ENCODE measurements around the gene TRAF3.

Gene TRAF3

DNA sequence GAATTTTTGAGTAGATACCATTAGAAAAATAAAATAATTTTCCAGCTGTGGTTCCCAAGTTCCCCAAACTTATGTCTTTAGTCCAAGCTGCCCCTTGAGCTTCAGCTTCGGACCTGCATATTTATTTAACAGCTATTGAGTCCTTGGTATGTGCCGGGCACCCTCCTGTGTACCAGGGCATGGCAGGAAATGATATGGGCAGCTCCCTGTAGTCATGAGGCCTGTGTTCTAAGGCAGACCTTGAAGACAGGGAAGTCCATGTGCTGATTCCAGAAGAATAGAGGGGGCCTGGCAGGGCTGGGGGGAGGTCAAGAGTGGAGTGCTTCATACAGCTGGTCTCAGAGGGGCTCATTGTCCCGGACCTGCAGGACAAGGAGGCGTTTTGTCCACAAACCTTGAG lies 29.2 kb downstream of the TRAF3 start:
- no peak for TF ChIP-seq EZH2 (IDR thresholded peaks at IDR 0.05; ENCODE audit: borderline replicate concordance, low read depth, low read length, severe bottlenecking)
- TF ChIP-seq, protein P1, sequence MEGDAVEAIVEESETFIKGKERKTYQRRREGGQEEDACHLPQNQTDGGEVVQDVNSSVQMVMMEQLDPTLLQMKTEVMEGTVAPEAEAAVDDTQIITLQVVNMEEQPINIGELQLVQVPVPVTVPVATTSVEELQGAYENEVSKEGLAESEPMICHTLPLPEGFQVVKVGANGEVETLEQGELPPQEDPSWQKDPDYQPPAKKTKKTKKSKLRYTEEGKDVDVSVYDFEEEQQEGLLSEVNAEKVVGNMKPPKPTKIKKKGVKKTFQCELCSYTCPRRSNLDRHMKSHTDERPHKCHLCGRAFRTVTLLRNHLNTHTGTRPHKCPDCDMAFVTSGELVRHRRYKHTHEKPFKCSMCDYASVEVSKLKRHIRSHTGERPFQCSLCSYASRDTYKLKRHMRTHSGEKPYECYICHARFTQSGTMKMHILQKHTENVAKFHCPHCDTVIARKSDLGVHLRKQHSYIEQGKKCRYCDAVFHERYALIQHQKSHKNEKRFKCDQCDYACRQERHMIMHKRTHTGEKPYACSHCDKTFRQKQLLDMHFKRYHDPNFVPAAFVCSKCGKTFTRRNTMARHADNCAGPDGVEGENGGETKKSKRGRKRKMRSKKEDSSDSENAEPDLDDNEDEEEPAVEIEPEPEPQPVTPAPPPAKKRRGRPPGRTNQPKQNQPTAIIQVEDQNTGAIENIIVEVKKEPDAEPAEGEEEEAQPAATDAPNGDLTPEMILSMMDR (IDR thresholded peaks at IDR 0.05; ENCODE audit: borderline replicate concordance, extremely low read depth, low read length, poor library complexity, severe bottlenecking): no peak
- peaks cover 62% of the 10 kb centered on the region for H4K20me1 ChIP-seq (ENCODE audit: insufficient read depth, low read length)
- no peaks in the 10 kb centered on the region for H3K9me3 ChIP-seq (ENCODE audit: insufficient read depth, low read length, severe bottlenecking)
- peaks cover 79% of the 10 kb centered on the region for H3K79me2 ChIP-seq (ENCODE audit: insufficient read depth, low read length)
- no peak overlapping the region for H3K4me3 ChIP-seq (ENCODE audit: low read depth in 1 of 2, low read length in 2 of 2)
- no peak overlapping the region for H3K4me2 ChIP-seq (ENCODE audit: insufficient read depth, low read length)
- H3K27ac ChIP-seq (ENCODE audit: low read length): no peak overlapping the region
- ATAC-seq (ENCODE audit: insufficient read depth, low read depth): no peak
- no peak overlapping the region for H3K9ac ChIP-seq (ENCODE audit: low read depth, low read length)
- DNase-seq: no peak
- H3K36me3 ChIP-seq (ENCODE audit: insufficient read depth, low read length): no peaks in the 10 kb centered on the region; the same call in 1 of the 2 replicates
- no peaks in the 10 kb centered on the region for H3K27me3 ChIP-seq (ENCODE audit: insufficient read depth, low read length, poor library complexity)
- H3K4me1 ChIP-seq (ENCODE audit: insufficient read depth, low read length): no peaks in the 10 kb centered on the region
- no peak overlapping the region for H2AFZ ChIP-seq (ENCODE audit: low read depth, low read length)

DNA sequence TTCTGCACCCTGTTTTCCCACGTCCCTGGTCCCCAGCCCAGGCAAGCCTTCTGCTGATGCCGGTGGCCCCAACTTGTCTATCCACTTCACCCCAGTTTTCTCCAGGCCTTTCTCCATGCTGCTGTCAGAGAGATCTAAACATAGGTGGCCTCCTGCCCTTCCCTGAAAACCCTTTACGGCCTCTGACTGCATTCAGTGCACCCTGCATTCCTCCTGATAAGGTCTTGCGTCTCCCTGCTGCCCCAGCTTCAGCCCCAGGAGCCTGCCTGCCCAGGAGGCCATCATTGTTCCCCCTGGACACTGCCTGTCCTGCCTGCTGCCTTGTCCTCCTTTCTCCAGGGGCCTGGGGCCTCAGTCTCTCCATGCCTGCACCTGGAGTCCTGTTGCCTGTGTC lies 29.8 kb downstream of the TRAF3 start:
- no peak overlapping the region for H3K4me3 ChIP-seq (ENCODE audit: low read depth in 1 of 2, low read length in 2 of 2)
- H3K79me2 ChIP-seq (ENCODE audit: insufficient read depth, low read length): peaks cover 84% of the 10 kb centered on the region
- no peaks in the 10 kb centered on the region; the same call in 1 of the 2 replicates for H3K36me3 ChIP-seq (ENCODE audit: insufficient read depth, low read length)
- no peak overlapping the region for H3K9ac ChIP-seq (ENCODE audit: low read depth, low read length)
- no peaks in the 10 kb centered on the region for H3K27me3 ChIP-seq (ENCODE audit: insufficient read depth, low read length, poor library complexity)
- no peaks in the 10 kb centered on the region for H3K9me3 ChIP-seq (ENCODE audit: insufficient read depth, low read length, severe bottlenecking)
- no peak for ATAC-seq (ENCODE audit: insufficient read depth, low read depth)
- no peak for DNase-seq
- no peak for TF ChIP-seq EZH2 (IDR thresholded peaks at IDR 0.05; ENCODE audit: borderline replicate concordance, low read depth, low read length, severe bottlenecking)
- TF ChIP-seq, protein P1 (IDR thresholded peaks at IDR 0.05; ENCODE audit: borderline replicate concordance, extremely low read depth, low read length, poor library complexity, severe bottlenecking): no peak
- no peaks in the 10 kb centered on the region for H3K4me1 ChIP-seq (ENCODE audit: insufficient read depth, low read length)
- no peak overlapping the region for H3K4me2 ChIP-seq (ENCODE audit: insufficient read depth, low read length)
- no peak overlapping the region for H3K27ac ChIP-seq (ENCODE audit: low read length)
- no peak overlapping the region for H2AFZ ChIP-seq (ENCODE audit: low read depth, low read length)
- H4K20me1 ChIP-seq (ENCODE audit: insufficient read depth, low read length): peaks cover 66% of the 10 kb centered on the region

DNA sequence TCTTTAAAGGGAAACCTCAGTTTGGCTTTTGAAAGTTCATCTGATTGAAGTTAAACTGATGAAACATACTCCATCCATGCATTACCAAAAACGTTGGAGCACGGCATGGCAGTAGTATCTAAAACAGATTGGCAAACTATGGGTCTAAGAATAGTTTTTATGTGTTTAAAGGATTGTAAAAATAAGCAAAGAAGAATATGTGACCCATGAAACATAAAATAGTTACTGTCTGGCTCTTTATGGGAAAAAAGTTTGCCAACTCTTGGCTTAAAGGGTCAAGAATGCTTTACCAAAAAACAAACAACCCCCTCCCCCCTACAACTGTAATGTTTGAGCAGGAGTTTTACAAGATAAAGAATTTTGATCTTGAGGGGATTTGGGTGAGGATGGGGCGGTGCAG lies 32.6 kb downstream of the TRAF3 start:
- H2AFZ ChIP-seq (ENCODE audit: low read depth, low read length): no peak overlapping the region
- DNase-seq: no peak
- no peak overlapping the region for H3K4me3 ChIP-seq (ENCODE audit: low read depth in 1 of 2, low read length in 2 of 2)
- ATAC-seq (ENCODE audit: insufficient read depth, low read depth): no peak
- H3K36me3 ChIP-seq (ENCODE audit: insufficient read depth, low read length): no peaks in the 10 kb centered on the region; the same call in 1 of the 2 replicates
- peaks cover 59% of the 10 kb centered on the region for H4K20me1 ChIP-seq (ENCODE audit: insufficient read depth, low read length)
- no peak for TF ChIP-seq EZH2 (IDR thresholded peaks at IDR 0.05; ENCODE audit: borderline replicate concordance, low read depth, low read length, severe bottlenecking)
- TF ChIP-seq, protein P1 (IDR thresholded peaks at IDR 0.05; ENCODE audit: borderline replicate concordance, extremely low read depth, low read length, poor library complexity, severe bottlenecking): no peak
- H3K4me2 ChIP-seq (ENCODE audit: insufficient read depth, low read length): no peak overlapping the region
- no peaks in the 10 kb centered on the region for H3K27me3 ChIP-seq (ENCODE audit: insufficient read depth, low read length, poor library complexity)
- H3K4me1 ChIP-seq (ENCODE audit: insufficient read depth, low read length): no peaks in the 10 kb centered on the region
- no peaks in the 10 kb centered on the region for H3K9me3 ChIP-seq (ENCODE audit: insufficient read depth, low read length, severe bottlenecking)
- H3K79me2 ChIP-seq (ENCODE audit: insufficient read depth, low read length): peaks cover 81% of the 10 kb centered on the region
- no peak overlapping the region for H3K9ac ChIP-seq (ENCODE audit: low read depth, low read length)
- no peak overlapping the region for H3K27ac ChIP-seq (ENCODE audit: low read length)

DNA sequence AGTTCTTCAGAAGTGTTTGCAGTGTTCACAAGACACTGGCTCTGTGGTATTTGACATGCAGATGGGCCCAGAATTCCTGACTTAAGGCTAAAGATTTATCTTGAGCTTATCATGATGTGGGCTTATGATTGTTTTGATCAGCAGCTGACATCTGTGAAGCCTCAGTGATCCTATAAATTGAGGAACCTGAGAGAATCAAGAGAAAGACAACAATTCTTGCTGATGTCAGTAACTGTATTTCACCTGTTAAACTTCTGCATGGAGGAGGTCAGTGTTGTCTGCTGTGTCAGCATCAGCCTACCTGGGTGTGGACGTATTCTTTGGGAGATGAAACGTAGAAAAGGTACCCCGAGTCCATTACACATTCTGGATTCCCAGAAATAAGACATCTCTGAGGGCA lies 33.3 kb downstream of the TRAF3 start:
- Histone ChIP-seq H3K4me3 (ENCODE audit: low read depth in 1 of 2, low read length in 2 of 2) (no peak overlapping the region), H3K79me2 (ENCODE audit: insufficient read depth, low read length) (peaks cover 81% of the 10 kb centered on the region), H3K27me3 (ENCODE audit: insufficient read depth, low read length, poor library complexity) (no peaks in the 10 kb centered on the region), H2AFZ (ENCODE audit: low read depth, low read length) (no peak overlapping the region), H3K9me3 (ENCODE audit: insufficient read depth, low read length, severe bottlenecking) (no peaks in the 10 kb centered on the region), H3K4me2 (ENCODE audit: insufficient read depth, low read length) (no peak overlapping the region), H3K27ac (ENCODE audit: low read length) (no peak overlapping the region), H4K20me1 (ENCODE audit: insufficient read depth, low read length) (peaks cover 58% of the 10 kb centered on the region), H3K4me1 (ENCODE audit: insufficient read depth, low read length) (no peaks in the 10 kb centered on the region), H3K36me3 (ENCODE audit: insufficient read depth, low read length) (no peaks in the 10 kb centered on the region), H3K9ac (ENCODE audit: low read depth, low read length) (no peak overlapping the region)
- DNase-seq (no peak), ATAC-seq (ENCODE audit: insufficient read depth, low read depth) (no peak)
- TF ChIP-seq EZH2 (IDR thresholded peaks at IDR 0.05; ENCODE audit: borderline replicate concordance, low read depth, low read length, severe bottlenecking): no peak
- TF ChIP-seq, protein P1 (IDR thresholded peaks at IDR 0.05; ENCODE audit: borderline replicate concordance, extremely low read depth, low read length, poor library complexity, severe bottlenecking): no peak

Data from DND-41 (cell line).